Vagina (tissue), 2 donors: ENCODE results near the gene RNASE8. TPM values are rescaled to one million over a fixed set of nuclear protein-coding genes. Genes with fewer than 3 reads are reported as not detected.

Source experiments
- DNase-seq, 2 donors: peaks; one replicate each; pipeline ENCODE4 v3.0.0-alpha.2; 2017; ENCODE audit errors: extremely low spot score in 2 of 2
- H3K27ac ChIP-seq: fragments of 200-600 bp; sonication (generic); one replicate; pipeline ENCODE4 v1.5.1; 2019
- H3K27me3 ChIP-seq: fragments of 200-600 bp; sonication (generic); one replicate; pipeline ENCODE4 v1.5.1; 2019
- H3K36me3 ChIP-seq, 2 donors: fragments of 200-600 bp; sonication (generic); one replicate each; pipeline ENCODE4 v1.5.1; 2017 to 2019
- H3K4me1 ChIP-seq: fragments of 200-600 bp; sonication (generic); one replicate; pipeline ENCODE4 v1.5.1; 2019
- H3K4me3 ChIP-seq, 2 donors: fragments of 200-600 bp; sonication (generic); 1 replicate in 1 of 2; 2 replicates in 1 of 2; pipeline ENCODE4 v1.5.1; 2016 to 2019
- H3K9me3 ChIP-seq: fragments of 200-600 bp; sonication (generic); one replicate; pipeline ENCODE4 v1.5.1; 2019
- CTCF ChIP-seq, 3 experiments: fragments of 450-650 bp in 2 of 3; fragments of 200-600 bp in 1 of 3; sonication (generic) in 1 of 3; IDR thresholded peaks; one replicate each; pipeline ENCODE4 v1.5.1; 2017 to 2019; ENCODE audit warnings: antibody characterized with exemption in 3 of 3, mild to moderate bottlenecking in 2 of 3, moderate library complexity in 2 of 3
- POLR2A ChIP-seq, 2 donors: fragments of 450-650 bp; IDR thresholded peaks; one replicate each; pipeline ENCODE4 v1.6.1; 2017; ENCODE audit warnings: antibody characterized with exemption in 2 of 2, mild to moderate bottlenecking in 2 of 2, moderate library complexity in 2 of 2
- POLR2AphosphoS5 ChIP-seq, 2 donors: sonication (generic); formaldehyde crosslinking; IDR thresholded peaks; one replicate each; pipeline ENCODE4 v1.9.0; 2017; ENCODE audit warnings: antibody characterized with exemption in 2 of 2, mild to moderate bottlenecking in 2 of 2, low read depth in 1 of 2; ENCODE audit not compliant: insufficient read depth in 1 of 2
- intact Hi-C: fragments of 100-400 bp; cut with DNase I; formaldehyde crosslinking; loops from one replicate; pipeline ENCODE4 v1.15.1; 2023
- total RNA-seq: library from RNA; depleted of rRNA; stranded (reverse); fragments of >200 nt; gene quantifications from one replicate; pipeline ENCODE4 v1.2.3, GENCODE V29; 2016

Gene RNASE8
- total RNA-seq, 1 donor from 2014 or later, result not detected

GRCh38 chr14:21096978-21097635 is 39.5 kb downstream of the RNASE8 start:
- Histone ChIP-seq H3K27me3 (no peaks in the 10 kb centered on the region), H3K27ac (peak overlapping the region; percentile 95), H3K9me3 (no peaks in the 10 kb centered on the region), H3K4me1 (peaks cover 46% of the 10 kb centered on the region), H3K4me3 (peak overlapping the region; percentile 62 to 73), H3K36me3 (no peaks in the 10 kb centered on the region)
- intact Hi-C loops, result no loop called here
- TF ChIP-seq POLR2AphosphoS5 (IDR thresholded peaks at IDR 0.05; ENCODE audit: insufficient read depth in 1 of 2, low read depth in 1 of 2) (no peak), CTCF (IDR thresholded peaks at IDR 0.05) (no peak), POLR2A (IDR thresholded peaks at IDR 0.05) (no peak)
- no peak for DNase-seq

DNA sequence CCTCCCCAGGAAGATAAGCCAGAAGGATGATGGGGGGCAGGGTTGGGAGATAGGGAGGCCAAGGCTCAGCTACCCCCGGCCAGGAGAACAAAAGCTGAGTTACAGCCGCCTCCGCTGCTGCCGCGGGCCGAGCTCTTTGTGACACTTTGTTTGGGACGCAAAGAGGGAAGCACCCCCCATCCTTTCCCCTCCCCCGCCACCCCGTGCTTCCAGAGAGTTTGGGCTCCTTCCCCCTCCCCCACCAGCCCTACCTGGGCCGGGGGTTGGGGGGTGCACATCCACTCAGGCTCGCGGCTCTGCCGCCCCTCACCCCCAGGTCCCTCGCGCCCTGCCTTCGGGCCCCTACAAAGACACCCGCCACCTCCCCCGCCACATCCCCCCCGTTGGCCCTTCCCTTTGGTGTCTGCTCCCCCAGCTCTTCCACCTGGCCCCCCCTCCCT is 40.0 kb downstream of the RNASE8 start:
- intact Hi-C loops, result no loop called here
- Histone ChIP-seq H3K4me1 (peaks cover 49% of the 10 kb centered on the region), H3K27me3 (no peaks in the 10 kb centered on the region), H3K4me3 (peak overlapping the region; percentile 62 to 73), H3K27ac (peak overlapping the region; percentile 95), H3K36me3 (no peaks in the 10 kb centered on the region), H3K9me3 (no peaks in the 10 kb centered on the region)
- DNase-seq, result no peak
- TF ChIP-seq CTCF (IDR thresholded peaks at IDR 0.05) (no peak), POLR2A (IDR thresholded peaks at IDR 0.05) (no peak), POLR2AphosphoS5 (IDR thresholded peaks at IDR 0.05; ENCODE audit: insufficient read depth in 1 of 2, low read depth in 1 of 2) (no peak)

GRCh38 chr14:21098076-21098891 is 40.7 kb downstream of the RNASE8 start, which contains the start of gene ZNF219:
Gene ZNF219, minus strand, starts transcription at chr14:21098655. Its CDS starts 5,064 bp downstream, at chr14:21093591.
- H3K27ac ChIP-seq, result peak within 1 kb of the TSS; percentile 95
- intact Hi-C loops, result no loop called here
- H3K36me3 ChIP-seq, result no peaks in the 10 kb centered on the region
- H3K4me3 ChIP-seq, result peak within 1 kb of the TSS; percentile 62 to 73
- no peak for TF ChIP-seq CTCF (IDR thresholded peaks at IDR 0.05)
- TF ChIP-seq POLR2A (IDR thresholded peaks at IDR 0.05), result peak in 1 of 2 donors; percentile 24
- peak; percentile 19 to 33 for TF ChIP-seq POLR2AphosphoS5 (IDR thresholded peaks at IDR 0.05; ENCODE audit: insufficient read depth in 1 of 2, low read depth in 1 of 2)
- no peaks in the 10 kb centered on the region for H3K9me3 ChIP-seq
- H3K4me1 ChIP-seq, result peaks cover 55% of the 10 kb centered on the region
- H3K27me3 ChIP-seq, result no peaks in the 10 kb centered on the region
- DNase-seq, result no peak

DNA sequence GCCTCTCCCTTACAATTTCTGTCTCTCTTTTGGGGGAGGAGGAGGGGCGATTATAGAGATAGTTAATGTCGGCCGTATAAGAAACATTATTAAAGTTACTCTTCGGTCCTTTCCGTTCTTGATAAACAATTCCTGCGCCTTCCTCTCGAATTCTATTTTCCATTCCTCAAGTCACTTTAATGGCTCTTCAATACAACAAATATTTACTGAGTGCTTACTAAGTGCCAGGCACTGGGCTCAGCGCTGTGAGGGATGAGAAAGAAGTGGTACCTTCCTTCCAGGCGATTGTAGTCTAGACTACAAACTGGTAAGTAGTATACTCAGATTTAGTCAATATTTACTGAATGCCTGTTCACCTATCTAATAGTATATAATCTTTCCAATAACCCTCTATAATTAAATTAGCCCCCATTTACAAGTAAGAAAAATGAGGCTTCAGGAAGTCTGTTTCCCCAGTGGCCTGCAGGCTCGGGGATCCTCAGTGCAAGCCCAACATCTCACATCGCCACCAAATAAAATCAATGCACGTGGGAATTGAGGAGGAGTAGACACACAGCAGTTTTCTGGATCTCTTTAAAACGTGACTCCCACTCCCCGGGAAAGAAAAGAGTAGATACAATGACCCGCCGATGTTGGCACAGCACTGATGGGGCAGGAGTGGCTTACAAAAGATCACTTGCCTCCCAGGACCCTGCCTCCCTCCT is 41.4 kb downstream of the RNASE8 start:
- Histone ChIP-seq H3K27ac (peak overlapping the region; percentile 95), H3K27me3 (no peaks in the 10 kb centered on the region), H3K4me1 (peaks cover 53% of the 10 kb centered on the region), H3K9me3 (no peaks in the 10 kb centered on the region), H3K36me3 (no peaks in the 10 kb centered on the region), H3K4me3 (peak overlapping the region; percentile 62 to 73)
- TF ChIP-seq POLR2AphosphoS5 (IDR thresholded peaks at IDR 0.05; ENCODE audit: insufficient read depth in 1 of 2, low read depth in 1 of 2) (no peak), POLR2A (IDR thresholded peaks at IDR 0.05) (no peak), CTCF (IDR thresholded peaks at IDR 0.05) (no peak)
- no peak for DNase-seq
- intact Hi-C loops, result no loop called here
